ENCODE results near the gene CFP.

CFP gene

GRCh38 chrX:47637546-47638195 lies 7.9 kb upstream of the CFP start:
- Histone ChIP-seq H3K4me1 (ENCODE audit: insufficient read depth, insufficient read length) (peaks cover 3% of the 10 kb centered on the region), H3K36me3 (ENCODE audit: insufficient read depth, insufficient read length, low read length) (peaks cover 80% of the 10 kb centered on the region), H3K27me3 (ENCODE audit: insufficient read depth, insufficient read length) (no peaks in the 10 kb centered on the region), H3K9me3 (ENCODE audit: insufficient read depth, low read length) (no peaks in the 10 kb centered on the region), H3K4me3 (ENCODE audit: insufficient read length, low read depth) (no peak overlapping the region), H3K9ac (ENCODE audit: insufficient read length, low read depth) (no peak overlapping the region)
- no peak for DNase-seq (ENCODE audit: low read depth, low spot score)
- TF ChIP-seq SUZ12 (IDR thresholded peaks at IDR 0.05; ENCODE audit: extremely low read depth, insufficient read depth, insufficient read length), result no peak
- no peak for TF ChIP-seq ZNF274 (IDR thresholded peaks at IDR 0.05; ENCODE audit: low read depth, low read length)
- no peak for TF ChIP-seq YY1 (IDR thresholded peaks at IDR 0.05; ENCODE audit: insufficient read depth, insufficient read length)

- no peak for TF ChIP-seq YY1 (IDR thresholded peaks at IDR 0.05; ENCODE audit: insufficient read depth, insufficient read length)
- no peak for TF ChIP-seq ZNF274 (IDR thresholded peaks at IDR 0.05; ENCODE audit: low read depth, low read length)
- TF ChIP-seq SUZ12 (IDR thresholded peaks at IDR 0.05; ENCODE audit: extremely low read depth, insufficient read depth, insufficient read length), result no peak
- H3K36me3 ChIP-seq (ENCODE audit: insufficient read depth, insufficient read length, low read length), result peaks cover 59% of the 10 kb centered on the region
- no peaks in the 10 kb centered on the region for H3K9me3 ChIP-seq (ENCODE audit: insufficient read depth, low read length)
- H3K9ac ChIP-seq (ENCODE audit: insufficient read length, low read depth), result no peak overlapping the region
- H3K27me3 ChIP-seq (ENCODE audit: insufficient read depth, insufficient read length), result no peaks in the 10 kb centered on the region
- H3K4me1 ChIP-seq (ENCODE audit: insufficient read depth, insufficient read length), result peaks cover 5% of the 10 kb centered on the region
- no peak overlapping the region for H3K4me3 ChIP-seq (ENCODE audit: insufficient read length, low read depth)
- DNase-seq (ENCODE audit: low read depth, low spot score), result no peak
Observed at GRCh38 chrX:47634871-47635575, 5.3 kb upstream of the CFP start.

DNA sequence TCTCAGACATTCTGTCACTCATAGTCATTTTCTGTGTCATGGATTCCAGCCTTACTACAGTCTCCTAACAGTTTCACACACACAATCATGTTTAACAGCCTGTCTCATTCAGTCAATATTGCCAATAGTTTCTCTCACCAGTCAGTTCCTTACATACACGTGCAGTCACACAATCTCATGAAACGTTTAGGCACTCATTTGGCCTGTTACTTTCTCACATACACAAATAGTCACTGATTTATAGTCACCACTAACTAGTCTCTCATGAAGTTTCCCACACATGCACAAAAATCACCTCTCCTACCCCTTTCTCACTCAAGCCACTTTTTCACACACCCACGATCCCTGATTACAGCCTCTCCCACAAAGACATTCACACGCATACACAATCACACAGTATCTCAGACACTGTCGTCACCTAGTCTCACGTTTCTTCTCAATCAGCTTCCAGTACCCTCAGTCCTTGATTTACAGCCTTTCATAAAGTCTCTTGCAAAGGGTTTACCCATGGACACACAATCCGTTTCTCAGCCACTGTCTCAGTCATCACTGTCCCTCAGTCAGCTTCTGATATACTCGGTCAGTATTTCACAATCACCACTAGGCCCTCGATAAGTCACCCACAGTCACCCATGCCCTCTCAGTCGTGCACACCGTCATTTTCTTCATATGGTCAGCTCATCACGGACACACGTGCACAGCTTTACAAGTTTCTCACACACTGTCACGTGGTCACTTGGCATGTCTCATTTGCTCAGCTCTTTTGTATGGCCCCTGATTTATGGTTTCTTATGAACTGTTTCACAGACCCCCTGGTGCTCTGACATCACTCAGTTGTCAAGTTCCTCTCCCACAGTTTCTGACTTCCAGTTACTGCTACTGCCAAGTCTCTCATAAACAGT lies 4.2 kb upstream of the CFP start:
- Histone ChIP-seq H3K9ac (ENCODE audit: insufficient read length, low read depth) (no peak overlapping the region), H3K36me3 (ENCODE audit: insufficient read depth, insufficient read length, low read length) (peaks cover 48% of the 10 kb centered on the region), H3K9me3 (ENCODE audit: insufficient read depth, low read length) (no peaks in the 10 kb centered on the region), H3K4me1 (ENCODE audit: insufficient read depth, insufficient read length) (peaks cover 8% of the 10 kb centered on the region), H3K4me3 (ENCODE audit: insufficient read length, low read depth) (no peak overlapping the region), H3K27me3 (ENCODE audit: insufficient read depth, insufficient read length) (no peaks in the 10 kb centered on the region)
- no peak for DNase-seq (ENCODE audit: low read depth, low spot score)
- TF ChIP-seq SUZ12 (IDR thresholded peaks at IDR 0.05; ENCODE audit: extremely low read depth, insufficient read depth, insufficient read length), result no peak
- no peak for TF ChIP-seq ZNF274 (IDR thresholded peaks at IDR 0.05; ENCODE audit: low read depth, low read length)
- no peak for TF ChIP-seq YY1 (IDR thresholded peaks at IDR 0.05; ENCODE audit: insufficient read depth, insufficient read length)

- Histone ChIP-seq H3K4me1 (ENCODE audit: insufficient read depth, insufficient read length) (peaks cover 8% of the 10 kb centered on the region), H3K27me3 (ENCODE audit: insufficient read depth, insufficient read length) (no peaks in the 10 kb centered on the region), H3K9me3 (ENCODE audit: insufficient read depth, low read length) (no peaks in the 10 kb centered on the region), H3K4me3 (ENCODE audit: insufficient read length, low read depth) (no peak overlapping the region), H3K9ac (ENCODE audit: insufficient read length, low read depth) (no peak overlapping the region), H3K36me3 (ENCODE audit: insufficient read depth, insufficient read length, low read length) (peaks cover 36% of the 10 kb centered on the region)
- DNase-seq (ENCODE audit: low read depth, low spot score), result no peak
- no peak for TF ChIP-seq YY1 (IDR thresholded peaks at IDR 0.05; ENCODE audit: insufficient read depth, insufficient read length)
- TF ChIP-seq ZNF274 (IDR thresholded peaks at IDR 0.05; ENCODE audit: low read depth, low read length), result no peak
- no peak for TF ChIP-seq SUZ12 (IDR thresholded peaks at IDR 0.05; ENCODE audit: extremely low read depth, insufficient read depth, insufficient read length)
Observed at GRCh38 chrX:47632666-47633065, 2.9 kb upstream of the CFP start.

DNA sequence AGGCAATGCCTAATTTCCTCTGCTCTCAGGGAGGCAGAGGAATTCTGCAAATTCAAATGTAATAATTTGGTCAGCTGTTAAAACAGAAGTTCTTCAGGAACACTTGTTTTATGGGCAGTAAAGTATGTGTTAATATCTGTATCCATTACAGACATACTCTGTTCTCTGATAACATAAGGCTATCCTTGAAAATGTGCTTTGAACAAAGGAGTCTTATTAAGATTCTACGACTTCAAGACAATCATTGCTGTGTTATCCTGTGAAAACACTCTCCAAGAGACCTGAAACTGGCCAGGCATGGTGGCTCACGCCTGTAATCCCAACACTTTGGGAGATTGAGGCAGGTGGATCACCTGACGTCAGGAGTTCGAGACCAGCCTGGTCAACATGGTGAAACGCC lies 1.9 kb upstream of the CFP start:
- Histone ChIP-seq H3K4me3 (ENCODE audit: insufficient read length, low read depth) (no peak overlapping the region), H3K4me1 (ENCODE audit: insufficient read depth, insufficient read length) (peaks cover 5% of the 10 kb centered on the region), H3K9ac (ENCODE audit: insufficient read length, low read depth) (no peak overlapping the region), H3K27me3 (ENCODE audit: insufficient read depth, insufficient read length) (no peaks in the 10 kb centered on the region), H3K9me3 (ENCODE audit: insufficient read depth, low read length) (no peaks in the 10 kb centered on the region), H3K36me3 (ENCODE audit: insufficient read depth, insufficient read length, low read length) (peaks cover 26% of the 10 kb centered on the region)
- DNase-seq (ENCODE audit: low read depth, low spot score), result no peak
- no peak for TF ChIP-seq SUZ12 (IDR thresholded peaks at IDR 0.05; ENCODE audit: extremely low read depth, insufficient read depth, insufficient read length)
- no peak for TF ChIP-seq YY1 (IDR thresholded peaks at IDR 0.05; ENCODE audit: insufficient read depth, insufficient read length)
- TF ChIP-seq ZNF274 (IDR thresholded peaks at IDR 0.05; ENCODE audit: low read depth, low read length), result no peak

DNA sequence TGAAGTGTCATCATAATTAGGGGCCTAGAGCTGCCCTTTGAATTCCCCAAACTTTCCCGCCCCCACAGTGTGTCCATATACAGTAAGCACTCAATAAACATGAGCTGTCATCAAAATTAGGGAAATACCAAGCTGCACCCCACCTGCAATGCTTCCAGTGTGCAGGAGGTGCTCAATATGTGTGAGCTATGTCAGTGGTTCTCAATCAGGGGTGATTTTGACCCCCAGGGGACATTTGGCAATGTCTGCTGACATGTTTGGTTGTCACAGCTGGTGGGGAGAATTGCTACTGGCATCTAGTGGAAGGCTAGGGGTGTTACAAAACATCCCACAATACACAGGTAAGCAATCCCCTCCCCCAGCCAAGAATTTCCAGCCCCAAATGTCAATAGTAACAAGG lies 748 bp downstream of the CFP start:
- peaks cover 5% of the 10 kb centered on the region for H3K36me3 ChIP-seq (ENCODE audit: insufficient read depth, insufficient read length, low read length)
- peaks cover 5% of the 10 kb centered on the region for H3K4me1 ChIP-seq (ENCODE audit: insufficient read depth, insufficient read length)
- H3K9ac ChIP-seq (ENCODE audit: insufficient read length, low read depth), result no peak overlapping the region
- no peaks in the 10 kb centered on the region for H3K9me3 ChIP-seq (ENCODE audit: insufficient read depth, low read length)
- TF ChIP-seq YY1 (IDR thresholded peaks at IDR 0.05; ENCODE audit: insufficient read depth, insufficient read length) (no peak), SUZ12 (IDR thresholded peaks at IDR 0.05; ENCODE audit: extremely low read depth, insufficient read depth, insufficient read length) (no peak), ZNF274 (IDR thresholded peaks at IDR 0.05; ENCODE audit: low read depth, low read length) (no peak)
- H3K27me3 ChIP-seq (ENCODE audit: insufficient read depth, insufficient read length), result no peaks in the 10 kb centered on the region
- DNase-seq (ENCODE audit: low read depth, low spot score), result no peak
- H3K4me3 ChIP-seq (ENCODE audit: insufficient read length, low read depth), result no peak overlapping the region

GRCh38 chrX:47625365-47625764 lies 4.4 kb downstream of the CFP start:
- H3K36me3 ChIP-seq (ENCODE audit: insufficient read depth, insufficient read length, low read length), result no peaks in the 10 kb centered on the region
- H3K9ac ChIP-seq (ENCODE audit: insufficient read length, low read depth), result no peak overlapping the region
- no peak for TF ChIP-seq SUZ12 (IDR thresholded peaks at IDR 0.05; ENCODE audit: extremely low read depth, insufficient read depth, insufficient read length)
- TF ChIP-seq YY1 (IDR thresholded peaks at IDR 0.05; ENCODE audit: insufficient read depth, insufficient read length), result no peak
- TF ChIP-seq ZNF274 (IDR thresholded peaks at IDR 0.05; ENCODE audit: low read depth, low read length), result no peak
- no peak overlapping the region for H3K4me3 ChIP-seq (ENCODE audit: insufficient read length, low read depth)
- DNase-seq (ENCODE audit: low read depth, low spot score), result no peak
- peaks cover 8% of the 10 kb centered on the region for H3K4me1 ChIP-seq (ENCODE audit: insufficient read depth, insufficient read length)
- no peaks in the 10 kb centered on the region for H3K9me3 ChIP-seq (ENCODE audit: insufficient read depth, low read length)
- peaks cover 29% of the 10 kb centered on the region for H3K27me3 ChIP-seq (ENCODE audit: insufficient read depth, insufficient read length)

All from NT2/D1 (cell line).